Neuronal stem cell (in vitro differentiated cells): ENCODE measurements around the gene TACR3.

Source experiments
- DNase-seq: peaks from one replicate; pipeline ENCODE4 v3.0.0-alpha.2; 2013; ENCODE audit warnings: low spot score
- H2AFZ ChIP-seq: one replicate; pipeline ENCODE4 v1.6.1; 2013; ENCODE audit warnings: mild to moderate bottlenecking, low read length, inconsistent platforms
- H2AK5ac ChIP-seq: 2 replicates; pipeline ENCODE4 v1.6.1; 2013; ENCODE audit warnings: low read depth, mild to moderate bottlenecking, inconsistent platforms, low read length, moderate library complexity, mixed read lengths
- H2BK120ac ChIP-seq: 2 replicates; pipeline ENCODE4 v1.6.1; 2013; ENCODE audit warnings: low read depth, mild to moderate bottlenecking, inconsistent platforms, low read length, moderate library complexity, mixed read lengths
- H2BK12ac ChIP-seq: one replicate; pipeline ENCODE4 v1.6.1; 2013; ENCODE audit warnings: low read length, inconsistent platforms
- H2BK15ac ChIP-seq: 2 replicates; pipeline ENCODE4 v1.6.1; 2013; ENCODE audit warnings: mild to moderate bottlenecking, low read length, inconsistent platforms, mixed read lengths
- H2BK5ac ChIP-seq: one replicate; pipeline ENCODE4 v1.6.1; 2013; ENCODE audit warnings: inconsistent platforms, mild to moderate bottlenecking, low read length, moderate library complexity
- H3K14ac ChIP-seq: one replicate; pipeline ENCODE4 v1.6.1; 2013; ENCODE audit warnings: low read length, inconsistent platforms
- H3K18ac ChIP-seq: 2 replicates; pipeline ENCODE4 v1.6.1; 2013; ENCODE audit warnings: low read length, inconsistent platforms
- H3K23ac ChIP-seq: 2 replicates; pipeline ENCODE4 v1.6.1; 2013; ENCODE audit warnings: low read depth, mild to moderate bottlenecking, mixed read lengths, low read length, inconsistent platforms; ENCODE audit not compliant: poor library complexity
- H3K27ac ChIP-seq: replicated peaks from 3 replicates; pipeline ENCODE4 v1.5.1; 2013; ENCODE audit warnings: low read length, inconsistent platforms
- H3K27me3 ChIP-seq, 3 experiments: 2 replicates each; pipeline ENCODE4 v1.6.1; 2013; ENCODE audit warnings: low read length in 3 of 3, mild to moderate bottlenecking in 2 of 3, inconsistent platforms in 1 of 3, low read depth in 1 of 3, mixed read lengths in 1 of 3, moderate library complexity in 1 of 3; ENCODE audit not compliant: control insufficient read depth in 3 of 3, insufficient read depth in 3 of 3
- H3K36me3 ChIP-seq, 2 donors: replicated peaks in 1 of 2; 2 replicates each; pipeline ENCODE4 v1.6.1; 2013; ENCODE audit warnings: low read length in 2 of 2; ENCODE audit not compliant: control insufficient read depth in 2 of 2, insufficient read depth in 2 of 2
- H3K4ac ChIP-seq: 2 replicates; pipeline ENCODE4 v1.6.1; 2013; ENCODE audit warnings: inconsistent platforms, mild to moderate bottlenecking, low read length, moderate library complexity
- H3K4me1 ChIP-seq, 2 donors: 1 replicate in 1 of 2; 2 replicates in 1 of 2; pipeline ENCODE4 v1.6.1; 2013; ENCODE audit warnings: low read length in 2 of 2, low read depth in 1 of 2; ENCODE audit not compliant: control insufficient read depth in 2 of 2, insufficient read depth in 1 of 2
- H3K4me2 ChIP-seq: one replicate; pipeline ENCODE4 v1.6.1; 2013; ENCODE audit warnings: mild to moderate bottlenecking, low read length, inconsistent platforms; ENCODE audit not compliant: insufficient read depth, poor library complexity, severe bottlenecking
- H3K4me3 ChIP-seq, 2 donors: 2 replicates each; pipeline ENCODE4 v1.5.1; 2013; ENCODE audit warnings: low read length in 2 of 2, mild to moderate bottlenecking in 2 of 2, inconsistent platforms in 1 of 2, moderate library complexity in 1 of 2
- H3K79me1 ChIP-seq: one replicate; pipeline ENCODE4 v1.6.1; 2013; ENCODE audit warnings: low read depth, mild to moderate bottlenecking, inconsistent platforms, low read length, moderate library complexity
- H3K9ac ChIP-seq: one replicate; pipeline ENCODE4 v1.6.1; 2013; ENCODE audit warnings: mild to moderate bottlenecking, low read depth, low read length, inconsistent platforms; ENCODE audit not compliant: poor library complexity
- H3K9me3 ChIP-seq, 2 donors: replicated peaks in 1 of 2; 2 replicates each; pipeline versions ENCODE3 to v1.6.1; 2013; ENCODE audit warnings: low read length in 2 of 2, mild to moderate bottlenecking in 2 of 2, inconsistent platforms in 1 of 2, low read depth in 1 of 2, mixed read lengths in 1 of 2, moderate library complexity in 1 of 2; ENCODE audit not compliant: control insufficient read depth in 2 of 2, insufficient read depth in 1 of 2
- H4K8ac ChIP-seq: one replicate; pipeline ENCODE4 v1.6.1; 2013; ENCODE audit warnings: low read depth, mild to moderate bottlenecking, inconsistent platforms, low read length, moderate library complexity
- H4K91ac ChIP-seq: one replicate; pipeline ENCODE4 v1.6.1; 2013; ENCODE audit warnings: low read length, low read depth, mild to moderate bottlenecking, inconsistent platforms; ENCODE audit not compliant: poor library complexity
- WGBS, 2 donors: extraction: QIAGEN DNeasy Blood & Tissue Kit; methylation state at CpG; one replicate each; pipeline ENCODE4 v1.1.7; 2013; ENCODE audit warnings: missing lambda C conversion rate in 2 of 2, mixed read lengths in 1 of 2; ENCODE audit not compliant: insufficient read length in 2 of 2, insufficient replicate concordance in 1 of 2; ENCODE audit errors: extremely low coverage in 2 of 2; 5-methylcytosine and 5-hydroxymethylcytosine counted together

Gene TACR3

GRCh38 chr4:103664436-103665075 is 55.2 kb downstream of the TACR3 start:
- H3K36me3 ChIP-seq = no peaks in the 10 kb centered on the region
- H3K23ac ChIP-seq = no peak overlapping the region
- H4K8ac ChIP-seq = no peak overlapping the region
- no peaks in the 10 kb centered on the region for H3K27me3 ChIP-seq
- no peak overlapping the region for H2AFZ ChIP-seq
- no peaks in the 10 kb centered on the region for H3K4me1 ChIP-seq
- H3K4ac ChIP-seq = no peak overlapping the region
- no peak overlapping the region for H3K14ac ChIP-seq
- no peak overlapping the region for H3K18ac ChIP-seq
- no CpG with 5 or more reads among the region's 2 CpGs for WGBS, 2 donors
- no peak overlapping the region for H2BK15ac ChIP-seq
- no peak overlapping the region for H4K91ac ChIP-seq
- no peak overlapping the region for H3K9ac ChIP-seq
- no peak overlapping the region for H3K4me3 ChIP-seq
- H2BK5ac ChIP-seq = no peak overlapping the region
- no peak overlapping the region for H3K27ac ChIP-seq
- no peak overlapping the region for H2BK120ac ChIP-seq
- no peak overlapping the region for H3K4me2 ChIP-seq
- H2BK12ac ChIP-seq = no peak overlapping the region
- H2AK5ac ChIP-seq = no peak overlapping the region
- no peak for DNase-seq
- H3K9me3 ChIP-seq = no peaks in the 10 kb centered on the region
- H3K79me1 ChIP-seq = no peaks in the 10 kb centered on the region

- H3K36me3 ChIP-seq = no peaks in the 10 kb centered on the region
- no peak for DNase-seq
- no peak overlapping the region for H4K91ac ChIP-seq
- H3K9ac ChIP-seq = no peak overlapping the region
- H3K4me1 ChIP-seq = no peaks in the 10 kb centered on the region
- no peak overlapping the region for H2AFZ ChIP-seq
- H4K8ac ChIP-seq = no peak overlapping the region
- no peaks in the 10 kb centered on the region for H3K27me3 ChIP-seq
- H2AK5ac ChIP-seq = no peak overlapping the region
- H2BK5ac ChIP-seq = no peak overlapping the region
- H3K18ac ChIP-seq = no peak overlapping the region
- no peak overlapping the region for H3K4me2 ChIP-seq
- no peak overlapping the region for H2BK12ac ChIP-seq
- H3K14ac ChIP-seq = no peak overlapping the region
- H3K23ac ChIP-seq = no peak overlapping the region
- H3K79me1 ChIP-seq = no peaks in the 10 kb centered on the region
- no peak overlapping the region for H2BK120ac ChIP-seq
- H3K27ac ChIP-seq = no peak overlapping the region
- no peak overlapping the region for H2BK15ac ChIP-seq
- no peak overlapping the region for H3K4ac ChIP-seq
- no peak overlapping the region for H3K4me3 ChIP-seq
- no peaks in the 10 kb centered on the region for H3K9me3 ChIP-seq
Observed at GRCh38 chr4:103648541-103648940, 71.2 kb downstream of the TACR3 start.

GRCh38 chr4:103645991-103646390 is 73.8 kb downstream of the TACR3 start:
- Histone ChIP-seq H3K4me1 (no peaks in the 10 kb centered on the region), H2BK15ac (no peak overlapping the region), H2AK5ac (no peak overlapping the region), H3K36me3 (no peaks in the 10 kb centered on the region), H3K4me3 (no peak overlapping the region), H3K27me3 (no peaks in the 10 kb centered on the region), H2BK120ac (no peak overlapping the region), H2AFZ (no peak overlapping the region), H3K14ac (no peak overlapping the region), H2BK12ac (no peak overlapping the region), H3K79me1 (no peaks in the 10 kb centered on the region), H3K27ac (no peak overlapping the region), H3K4me2 (no peak overlapping the region), H4K8ac (no peak overlapping the region), H3K4ac (no peak overlapping the region), H3K18ac (no peak overlapping the region), H2BK5ac (no peak overlapping the region), H3K9me3 (no peaks in the 10 kb centered on the region), H3K23ac (no peak overlapping the region), H3K9ac (no peak overlapping the region), H4K91ac (no peak overlapping the region)
- WGBS, 2 donors = no CpG with 5 or more reads among the region's 4 CpGs
- no peak for DNase-seq

GRCh38 chr4:103634236-103634635 is 85.5 kb downstream of the TACR3 start:
- H2BK120ac ChIP-seq = no peak overlapping the region
- H3K9ac ChIP-seq = no peak overlapping the region
- no peak overlapping the region for H2BK15ac ChIP-seq
- no peak overlapping the region for H4K8ac ChIP-seq
- H2AK5ac ChIP-seq = no peak overlapping the region
- no peaks in the 10 kb centered on the region for H3K36me3 ChIP-seq
- no peaks in the 10 kb centered on the region for H3K79me1 ChIP-seq
- H3K14ac ChIP-seq = no peak overlapping the region
- DNase-seq = no peak
- no peaks in the 10 kb centered on the region for H3K27me3 ChIP-seq
- no peak overlapping the region for H2AFZ ChIP-seq
- no peak overlapping the region for H2BK5ac ChIP-seq
- no peak overlapping the region for H3K4me2 ChIP-seq
- H3K23ac ChIP-seq = no peak overlapping the region
- no peaks in the 10 kb centered on the region for H3K9me3 ChIP-seq
- H3K4ac ChIP-seq = no peak overlapping the region
- H3K4me1 ChIP-seq = no peaks in the 10 kb centered on the region
- no peak overlapping the region for H3K27ac ChIP-seq
- H2BK12ac ChIP-seq = no peak overlapping the region
- no CpG with 5 or more reads among the region's 1 CpG for WGBS, 2 donors
- no peak overlapping the region for H4K91ac ChIP-seq
- no peak overlapping the region for H3K4me3 ChIP-seq
- H3K18ac ChIP-seq = no peak overlapping the region
